ENCODE measurements around the gene CNTNAP5.

Gene CNTNAP5

DNA sequence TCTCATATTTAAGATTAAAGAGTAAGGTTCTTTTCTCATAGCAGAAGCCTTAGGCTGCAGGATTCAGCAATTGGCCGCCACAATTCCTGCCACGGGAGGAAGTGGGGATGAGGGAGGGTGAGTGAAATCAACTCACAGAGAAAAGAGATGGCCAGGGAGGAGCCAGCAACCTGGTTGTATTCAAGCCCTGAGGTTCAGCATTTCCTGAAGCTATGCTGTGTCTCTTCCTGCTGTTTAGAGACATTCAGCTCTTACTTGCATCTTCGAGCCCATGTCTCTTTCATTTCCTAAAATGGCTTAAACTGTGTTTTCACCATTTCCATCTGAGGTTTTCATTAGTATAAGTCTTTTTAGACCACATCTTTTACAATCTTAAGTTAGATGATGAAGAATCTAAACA is 522.6 kb downstream of the CNTNAP5 start:
- peak overlapping the region; percentile 27 for H3K4me2 ChIP-seq (ENCODE audit: low read depth, low read length, poor library complexity, severe bottlenecking)
- no peaks in the 10 kb centered on the region for H3F3A ChIP-seq (ENCODE audit: low read depth)
- TF ChIP-seq EZH2phosphoT487 (IDR thresholded peaks at IDR 0.05; ENCODE audit: borderline replicate concordance) (no peak), CTCF (conservative IDR thresholded peaks at IDR 0.05; ENCODE audit: low read length) (no peak)
- H3K9ac ChIP-seq (ENCODE audit: low read depth, low read length, poor library complexity, severe bottlenecking) = no peak overlapping the region
- H3K9me3 ChIP-seq (ENCODE audit: insufficient read depth, low read depth, low read length) = no peaks in the 10 kb centered on the region
- peak overlapping the region; percentile 42 for H2AFZ ChIP-seq (ENCODE audit: low read length)
- H4K20me1 ChIP-seq (ENCODE audit: insufficient read depth, low read length, poor library complexity, severe bottlenecking) = no peaks in the 10 kb centered on the region
- H3K27me3 ChIP-seq (ENCODE audit: insufficient read depth, low read length, poor library complexity, severe bottlenecking) = no peaks in the 10 kb centered on the region
- H3K79me2 ChIP-seq (ENCODE audit: insufficient read depth, low read length) = no peaks in the 10 kb centered on the region
- H3K4me3 ChIP-seq (ENCODE audit: low read length, poor library complexity, severe bottlenecking) = peak overlapping the region; percentile 4
- H3K36me3 ChIP-seq (ENCODE audit: insufficient read depth, low read length) = no peaks in the 10 kb centered on the region
- H3K4me1 ChIP-seq (ENCODE audit: insufficient read depth, low read length, poor library complexity, severe bottlenecking) = no peaks in the 10 kb centered on the region
- H3K9me2 ChIP-seq (replicated peaks; ENCODE audit: low read depth, low read length) = no peaks in the 10 kb centered on the region

DNA sequence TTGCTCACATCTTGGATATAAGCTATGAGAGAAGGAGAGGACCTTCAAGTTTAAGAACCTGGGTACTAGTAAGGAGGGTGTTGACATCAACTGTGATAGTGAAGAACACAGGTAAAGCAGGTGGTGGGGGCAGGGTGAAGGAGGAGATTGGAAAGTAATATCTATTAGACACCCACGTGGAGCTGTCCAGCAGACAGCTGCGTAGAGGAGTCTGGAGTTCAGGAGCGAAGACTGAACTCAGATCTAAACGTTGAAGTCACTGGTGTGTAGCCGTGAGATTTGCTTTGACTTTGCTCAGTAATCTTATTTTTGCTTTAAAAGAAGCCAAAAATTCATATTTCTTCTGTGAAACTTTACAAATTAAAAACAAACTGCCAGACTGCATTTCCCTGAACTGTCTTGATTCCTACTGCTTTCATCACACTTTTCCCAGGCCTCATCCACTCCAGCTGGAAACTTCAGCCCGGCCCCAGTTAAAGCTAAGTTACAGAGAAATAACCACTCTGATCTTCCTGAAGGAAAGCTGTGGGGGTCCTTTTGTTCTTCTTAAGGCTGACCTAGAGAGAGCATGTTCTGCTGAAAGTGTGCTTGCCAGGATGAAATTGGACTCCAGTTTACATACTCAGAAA is 533.3 kb downstream of the CNTNAP5 start:
- Histone ChIP-seq H3K4me2 (ENCODE audit: low read depth, low read length, poor library complexity, severe bottlenecking) (no peak overlapping the region), H3K27me3 (ENCODE audit: insufficient read depth, low read length, poor library complexity, severe bottlenecking) (no peaks in the 10 kb centered on the region), H3K4me1 (ENCODE audit: insufficient read depth, low read length, poor library complexity, severe bottlenecking) (no peaks in the 10 kb centered on the region), H3K36me3 (ENCODE audit: insufficient read depth, low read length) (no peaks in the 10 kb centered on the region), H4K20me1 (ENCODE audit: insufficient read depth, low read length, poor library complexity, severe bottlenecking) (no peaks in the 10 kb centered on the region), H3K9me3 (ENCODE audit: insufficient read depth, low read depth, low read length) (no peaks in the 10 kb centered on the region), H3K4me3 (ENCODE audit: low read length, poor library complexity, severe bottlenecking) (no peak overlapping the region), H3K79me2 (ENCODE audit: insufficient read depth, low read length) (no peaks in the 10 kb centered on the region), H3K9ac (ENCODE audit: low read depth, low read length, poor library complexity, severe bottlenecking) (no peak overlapping the region), H2AFZ (ENCODE audit: low read length) (no peak overlapping the region), H3F3A (ENCODE audit: low read depth) (no peaks in the 10 kb centered on the region), H3K9me2 (replicated peaks; ENCODE audit: low read depth, low read length) (no peaks in the 10 kb centered on the region)
- TF ChIP-seq EZH2phosphoT487 (IDR thresholded peaks at IDR 0.05; ENCODE audit: borderline replicate concordance) (no peak), CTCF (conservative IDR thresholded peaks at IDR 0.05; ENCODE audit: low read length) (no peak)

DNA sequence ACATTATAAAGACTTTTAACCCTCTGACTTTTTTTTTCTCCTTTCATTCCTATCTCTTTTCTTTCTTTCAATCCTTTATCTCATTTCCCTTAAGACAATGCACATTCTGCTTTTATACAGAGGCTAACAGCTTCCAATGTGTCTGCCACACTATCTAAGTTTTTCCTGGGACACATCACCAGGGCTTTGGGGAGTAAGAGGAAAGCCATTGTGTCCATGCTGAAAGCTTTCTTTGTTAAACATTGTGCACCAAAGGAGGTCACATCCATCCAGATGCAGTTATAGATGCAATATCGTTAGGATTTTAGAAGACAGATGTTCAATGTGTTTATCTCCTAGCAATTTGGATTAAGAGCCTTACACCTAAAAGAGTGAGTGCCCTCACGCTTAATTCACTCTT is 534.1 kb downstream of the CNTNAP5 start:
- Histone ChIP-seq H4K20me1 (ENCODE audit: insufficient read depth, low read length, poor library complexity, severe bottlenecking) (no peaks in the 10 kb centered on the region), H3K36me3 (ENCODE audit: insufficient read depth, low read length) (no peaks in the 10 kb centered on the region), H3K4me3 (ENCODE audit: low read length, poor library complexity, severe bottlenecking) (no peak overlapping the region), H3K79me2 (ENCODE audit: insufficient read depth, low read length) (no peaks in the 10 kb centered on the region), H2AFZ (ENCODE audit: low read length) (no peak overlapping the region), H3K9me2 (replicated peaks; ENCODE audit: low read depth, low read length) (no peaks in the 10 kb centered on the region), H3K9ac (ENCODE audit: low read depth, low read length, poor library complexity, severe bottlenecking) (no peak overlapping the region), H3F3A (ENCODE audit: low read depth) (no peaks in the 10 kb centered on the region), H3K27me3 (ENCODE audit: insufficient read depth, low read length, poor library complexity, severe bottlenecking) (no peaks in the 10 kb centered on the region), H3K4me2 (ENCODE audit: low read depth, low read length, poor library complexity, severe bottlenecking) (no peak overlapping the region), H3K9me3 (ENCODE audit: insufficient read depth, low read depth, low read length) (no peaks in the 10 kb centered on the region), H3K4me1 (ENCODE audit: insufficient read depth, low read length, poor library complexity, severe bottlenecking) (no peaks in the 10 kb centered on the region)
- no peak for TF ChIP-seq EZH2phosphoT487 (IDR thresholded peaks at IDR 0.05; ENCODE audit: borderline replicate concordance)
- no peak for TF ChIP-seq CTCF (conservative IDR thresholded peaks at IDR 0.05; ENCODE audit: low read length)
